Measurements from ENCODE around the gene ZNF649. TPM values are rescaled to one million over a fixed set of nuclear protein-coding genes. Genes with fewer than 3 reads are reported as not detected.
"Not testable (repeated sequence)": the region's sequence is repeated elsewhere in the genome, so short reads cannot be mapped to it uniquely, and the experiment has no call there.

ZNF649 gene
- total and polyA plus RNA-seq, 2 donors from 2014 or later = 4.9 to 16.2 TPM

DNA sequence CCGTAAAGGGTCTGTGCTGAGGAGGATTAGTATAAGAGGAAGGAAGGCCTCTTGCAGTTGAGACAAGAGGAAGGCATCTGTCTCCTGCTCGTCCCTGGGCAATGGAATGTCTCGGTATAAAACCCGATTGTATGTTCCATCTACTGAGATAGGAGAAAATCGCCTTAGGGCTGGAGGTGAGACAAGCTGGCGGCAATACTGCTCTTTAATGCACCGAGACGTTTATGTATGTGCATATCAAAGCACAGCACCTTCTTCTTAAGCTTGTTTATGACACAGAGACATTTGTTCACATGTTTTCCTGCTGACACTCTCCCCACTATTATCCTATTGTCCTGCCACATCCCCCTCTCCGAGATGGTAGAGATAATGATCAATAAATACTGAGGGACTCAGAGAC, 1.3 kb upstream of the ZNF649 start:
- FAIRE-seq; intact Hi-C loops (cut with DNase I); H3K36me3 ChIP-seq (ENCODE audit: control insufficient read depth in 2 of 3, insufficient read depth in 3 of 3, low read length in 3 of 3); H3K27ac ChIP-seq (ENCODE audit: low read depth in 2 of 2, low read length in 2 of 2); H3K4me3 ChIP-seq (ENCODE audit: low read length in 3 of 3); H3K27me3 ChIP-seq (ENCODE audit: control insufficient read depth, insufficient read depth, low read length); H3K4me1 ChIP-seq (ENCODE audit: control insufficient read depth in 2 of 3, insufficient read depth in 2 of 3, low read depth in 1 of 3, low read length in 3 of 3); H3K9me3 ChIP-seq (ENCODE audit: control insufficient read depth in 2 of 3, insufficient read depth in 1 of 3, low read length in 3 of 3); H3K9ac ChIP-seq (ENCODE audit: low read length in 3 of 3); DNase-seq: not testable (repeated sequence)

DNA sequence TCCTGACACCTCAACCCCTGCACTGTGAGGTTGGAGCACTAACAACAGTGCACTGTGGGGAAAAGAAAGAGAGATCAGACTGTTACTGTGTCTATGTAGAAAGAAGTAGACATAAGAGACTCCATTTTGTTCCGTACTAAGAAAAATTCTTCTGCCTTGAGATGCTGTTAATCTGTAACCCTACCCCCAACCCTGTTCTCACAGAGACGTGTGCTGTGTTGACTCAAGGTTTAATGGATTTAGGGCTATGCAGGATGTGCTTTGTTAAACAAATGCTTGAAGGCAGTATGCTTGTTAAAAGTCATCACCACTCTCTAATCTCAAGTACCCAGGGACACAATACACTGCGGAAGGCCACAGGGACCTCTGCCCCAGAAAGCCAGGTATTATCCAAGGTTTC, 822 bp upstream of the ZNF649 start:
- H3K27me3 ChIP-seq (ENCODE audit: control insufficient read depth, insufficient read depth, low read length); H3K9me3 ChIP-seq (ENCODE audit: control insufficient read depth in 2 of 3, insufficient read depth in 1 of 3, low read length in 3 of 3); intact Hi-C loops (cut with DNase I); FAIRE-seq; H3K36me3 ChIP-seq (ENCODE audit: control insufficient read depth in 2 of 3, insufficient read depth in 3 of 3, low read length in 3 of 3); H3K4me3 ChIP-seq (ENCODE audit: low read length in 3 of 3); DNase-seq; H3K27ac ChIP-seq (ENCODE audit: low read depth in 2 of 2, low read length in 2 of 2); H3K4me1 ChIP-seq (ENCODE audit: control insufficient read depth in 2 of 3, insufficient read depth in 2 of 3, low read depth in 1 of 3, low read length in 3 of 3); H3K9ac ChIP-seq (ENCODE audit: low read length in 3 of 3): not testable (repeated sequence)

- H3K4me3 ChIP-seq (ENCODE audit: low read length in 3 of 3) = peak overlapping the region; percentile 33 to 99 (median 93)
- H3K4me1 ChIP-seq (ENCODE audit: control insufficient read depth in 2 of 3, insufficient read depth in 2 of 3, low read depth in 1 of 3, low read length in 3 of 3) = peaks cover 0 to 2% (median 0%) of the 10 kb centered on the region in 3 donors
- H3K9ac ChIP-seq (ENCODE audit: low read length in 3 of 3) = peak overlapping the region in 1 of 3 donors; percentile 97
- no peak overlapping the region for H3K27ac ChIP-seq (ENCODE audit: low read depth in 2 of 2, low read length in 2 of 2)
- DNase-seq (no peak), FAIRE-seq (no peak)
- intact Hi-C loops (cut with DNase I) = no loop called here
- peaks cover 0 to 2% (median 1%) of the 10 kb centered on the region in 3 donors for H3K36me3 ChIP-seq (ENCODE audit: control insufficient read depth in 2 of 3, insufficient read depth in 3 of 3, low read length in 3 of 3)
- no peak for TF ChIP-seq CTCF (IDR thresholded peaks at IDR 0.05; ENCODE audit: borderline replicate concordance, extremely low read depth, insufficient read depth)
- peaks cover 0 to 9% (median 0%) of the 10 kb centered on the region in 3 donors for H3K9me3 ChIP-seq (ENCODE audit: control insufficient read depth in 2 of 3, insufficient read depth in 1 of 3, low read length in 3 of 3)
- H3K27me3 ChIP-seq (ENCODE audit: control insufficient read depth, insufficient read depth, low read length) = no peaks in the 10 kb centered on the region
Measured at GRCh38 chr19:51905206-51905605, 389 bp upstream of the ZNF649 start.

GRCh38 chr19:51903192-51903591, 1.6 kb downstream of the ZNF649 start:
- Histone ChIP-seq H3K27ac (ENCODE audit: low read depth in 2 of 2, low read length in 2 of 2) (no peak overlapping the region), H3K4me1 (ENCODE audit: control insufficient read depth in 2 of 3, insufficient read depth in 2 of 3, low read depth in 1 of 3, low read length in 3 of 3) (peaks cover 0 to 2% (median 0%) of the 10 kb centered on the region in 3 donors), H3K4me3 (ENCODE audit: low read length in 3 of 3) (peak overlapping the region in 1 of 3 donors; percentile 99), H3K9ac (ENCODE audit: low read length in 3 of 3) (no peak overlapping the region), H3K9me3 (ENCODE audit: control insufficient read depth in 2 of 3, insufficient read depth in 1 of 3, low read length in 3 of 3) (peaks cover 0 to 13% (median 0%) of the 10 kb centered on the region in 3 donors), H3K36me3 (ENCODE audit: control insufficient read depth in 2 of 3, insufficient read depth in 3 of 3, low read length in 3 of 3) (peaks cover 12 to 19% (median 12%) of the 10 kb centered on the region in 3 donors), H3K27me3 (ENCODE audit: control insufficient read depth, insufficient read depth, low read length) (no peaks in the 10 kb centered on the region)
- TF ChIP-seq CTCF (IDR thresholded peaks at IDR 0.05; ENCODE audit: borderline replicate concordance, extremely low read depth, insufficient read depth) = no peak
- FAIRE-seq = no peak
- no peak for DNase-seq
- intact Hi-C loops (cut with DNase I) = no loop called here
